ENCODE measurements around the gene BTBD9.

DNA sequence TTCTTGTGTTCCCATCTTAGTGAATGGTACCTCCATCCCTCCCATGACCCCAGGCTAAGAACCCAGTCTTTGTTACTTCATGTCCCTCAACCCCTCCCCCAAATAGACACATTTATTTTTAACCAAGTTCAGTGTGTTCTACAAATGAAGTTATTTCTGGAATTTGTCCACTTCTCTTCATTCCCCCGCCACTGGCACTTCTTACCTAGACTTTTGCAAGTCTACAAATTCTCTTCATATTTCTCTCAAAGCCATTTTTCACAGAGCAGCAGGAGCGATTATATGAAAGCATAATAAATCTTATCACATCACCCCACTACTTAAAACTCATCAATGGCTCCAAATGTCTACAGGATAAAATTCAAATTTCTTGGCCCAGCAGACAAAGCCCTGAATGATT lies 131.4 kb downstream of the BTBD9 start:
- TF ChIP-seq, protein P1, sequence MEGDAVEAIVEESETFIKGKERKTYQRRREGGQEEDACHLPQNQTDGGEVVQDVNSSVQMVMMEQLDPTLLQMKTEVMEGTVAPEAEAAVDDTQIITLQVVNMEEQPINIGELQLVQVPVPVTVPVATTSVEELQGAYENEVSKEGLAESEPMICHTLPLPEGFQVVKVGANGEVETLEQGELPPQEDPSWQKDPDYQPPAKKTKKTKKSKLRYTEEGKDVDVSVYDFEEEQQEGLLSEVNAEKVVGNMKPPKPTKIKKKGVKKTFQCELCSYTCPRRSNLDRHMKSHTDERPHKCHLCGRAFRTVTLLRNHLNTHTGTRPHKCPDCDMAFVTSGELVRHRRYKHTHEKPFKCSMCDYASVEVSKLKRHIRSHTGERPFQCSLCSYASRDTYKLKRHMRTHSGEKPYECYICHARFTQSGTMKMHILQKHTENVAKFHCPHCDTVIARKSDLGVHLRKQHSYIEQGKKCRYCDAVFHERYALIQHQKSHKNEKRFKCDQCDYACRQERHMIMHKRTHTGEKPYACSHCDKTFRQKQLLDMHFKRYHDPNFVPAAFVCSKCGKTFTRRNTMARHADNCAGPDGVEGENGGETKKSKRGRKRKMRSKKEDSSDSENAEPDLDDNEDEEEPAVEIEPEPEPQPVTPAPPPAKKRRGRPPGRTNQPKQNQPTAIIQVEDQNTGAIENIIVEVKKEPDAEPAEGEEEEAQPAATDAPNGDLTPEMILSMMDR (IDR thresholded peaks at IDR 0.05; ENCODE audit: insufficient read depth, low read depth, low read length) = no peak
- no peak for TF ChIP-seq EZH2 (IDR thresholded peaks at IDR 0.05; ENCODE audit: insufficient read depth, low read length)
